ENCODE results near the gene MAPRE2.
"Not testable (repeated sequence)": the region's sequence is repeated elsewhere in the genome, so short reads cannot be mapped to it uniquely, and the experiment has no call there.

Gene MAPRE2

GRCh38 chr18:35107216-35107615 is 66.0 kb downstream of the MAPRE2 start:
- Mint-ChIP-seq H3K9me3 (peaks cover 15% of the 10 kb centered on the region), H3K4me3 (no peak overlapping the region), H3K27ac (no peak overlapping the region), H3K4me1 (no peaks in the 10 kb centered on the region), H3K36me3 (ENCODE audit: low read depth) (peaks cover 38% of the 10 kb centered on the region), H3K27me3 (ENCODE audit: low read depth) (peaks cover 4% of the 10 kb centered on the region)
- no peak for TF ChIP-seq CTCF (IDR thresholded peaks at IDR 0.05; ENCODE audit: unreplicated experiment in 3 of 3)

GRCh38 chr18:35108088-35108487 is 66.9 kb downstream of the MAPRE2 start:
- not testable (repeated sequence) for H3K4me3 Mint-ChIP-seq; H3K27ac Mint-ChIP-seq; H3K4me1 Mint-ChIP-seq; H3K27me3 Mint-ChIP-seq (ENCODE audit: low read depth)
- H3K36me3 Mint-ChIP-seq (ENCODE audit: low read depth), result peaks cover 42% of the 10 kb centered on the region
- peaks cover 17% of the 10 kb centered on the region for H3K9me3 Mint-ChIP-seq

GRCh38 chr18:35110059-35110458 is 68.8 kb downstream of the MAPRE2 start:
- peaks cover 17% of the 10 kb centered on the region for H3K9me3 Mint-ChIP-seq
- no peaks in the 10 kb centered on the region for H3K4me1 Mint-ChIP-seq
- H3K4me3 Mint-ChIP-seq, result no peak overlapping the region
- peaks cover 4% of the 10 kb centered on the region for H3K27me3 Mint-ChIP-seq (ENCODE audit: low read depth)
- no peak for TF ChIP-seq CTCF (IDR thresholded peaks at IDR 0.05; ENCODE audit: unreplicated experiment in 3 of 3)
- peaks cover 43% of the 10 kb centered on the region for H3K36me3 Mint-ChIP-seq (ENCODE audit: low read depth)
- H3K27ac Mint-ChIP-seq, result no peak overlapping the region

- no peaks in the 10 kb centered on the region for H3K4me1 Mint-ChIP-seq
- TF ChIP-seq CTCF (IDR thresholded peaks at IDR 0.05; ENCODE audit: unreplicated experiment in 3 of 3), result no peak
- H3K27me3 Mint-ChIP-seq (ENCODE audit: low read depth), result peaks cover 4% of the 10 kb centered on the region
- no peak overlapping the region for H3K27ac Mint-ChIP-seq
- H3K9me3 Mint-ChIP-seq, result peaks cover 17% of the 10 kb centered on the region
- peaks cover 43% of the 10 kb centered on the region for H3K36me3 Mint-ChIP-seq (ENCODE audit: low read depth)
- H3K4me3 Mint-ChIP-seq, result no peak overlapping the region
These were observed 69.6 kb downstream of the MAPRE2 start for GRCh38 chr18:35110554-35111485.

GRCh38 chr18:35112696-35113095 is 71.5 kb downstream of the MAPRE2 start:
- peaks cover 4% of the 10 kb centered on the region for H3K27me3 Mint-ChIP-seq (ENCODE audit: low read depth)
- no peak overlapping the region for H3K27ac Mint-ChIP-seq
- no peak overlapping the region for H3K4me3 Mint-ChIP-seq
- peaks cover 43% of the 10 kb centered on the region for H3K36me3 Mint-ChIP-seq (ENCODE audit: low read depth)
- TF ChIP-seq CTCF (IDR thresholded peaks at IDR 0.05; ENCODE audit: unreplicated experiment in 3 of 3), result no peak
- H3K4me1 Mint-ChIP-seq, result peaks cover 9% of the 10 kb centered on the region
- peaks cover 17% of the 10 kb centered on the region for H3K9me3 Mint-ChIP-seq

- peaks cover 21% of the 10 kb centered on the region for H3K4me1 Mint-ChIP-seq
- TF ChIP-seq CTCF (IDR thresholded peaks at IDR 0.05; ENCODE audit: unreplicated experiment in 3 of 3), result no peak
- H3K27me3 Mint-ChIP-seq (ENCODE audit: low read depth), result peaks cover 4% of the 10 kb centered on the region
- peaks cover 30% of the 10 kb centered on the region for H3K36me3 Mint-ChIP-seq (ENCODE audit: low read depth)
- no peak overlapping the region for H3K27ac Mint-ChIP-seq
- peaks cover 12% of the 10 kb centered on the region for H3K9me3 Mint-ChIP-seq
- no peak overlapping the region for H3K4me3 Mint-ChIP-seq
These were observed 73.1 kb downstream of the MAPRE2 start for GRCh38 chr18:35114305-35114704.
